NCI-H82 (cell line): ENCODE measurements around the gene TLCD3B.
"Not testable (repeated sequence)": the region's sequence is repeated elsewhere in the genome, so short reads cannot be mapped to it uniquely, and the experiment has no call there.

Source experiments
- DNase-seq: peaks from one replicate; lab custom pipeline; 2025; lab: John Stamatoyannopoulos, UW

The TLCD3B gene

GRCh38 chr16:30025574-30025973, 5.5 kb downstream of the TLCD3B start:
- no peak for DNase-seq

DNA sequence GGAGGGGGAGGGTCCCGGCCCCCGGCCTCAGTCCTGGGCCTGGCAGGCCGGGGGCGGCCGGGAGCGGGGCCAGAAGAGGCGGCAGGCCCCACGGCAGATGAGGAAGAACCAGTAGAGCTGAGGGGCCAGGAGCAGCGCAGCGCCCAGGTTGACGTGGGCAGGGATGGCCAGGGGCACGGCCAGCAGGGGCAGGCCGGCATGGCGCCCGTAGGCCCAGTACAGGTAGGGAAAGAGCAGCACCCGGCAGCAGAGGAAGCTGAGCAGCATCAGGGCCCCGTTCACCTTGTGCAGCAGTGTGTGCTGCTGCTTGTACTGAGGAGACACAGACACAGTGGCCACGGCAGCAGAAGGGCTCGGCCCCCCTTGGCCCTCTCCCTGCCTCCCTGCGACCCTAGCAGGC, 5.9 kb downstream of the TLCD3B start:
- DNase-seq = no peak

DNA sequence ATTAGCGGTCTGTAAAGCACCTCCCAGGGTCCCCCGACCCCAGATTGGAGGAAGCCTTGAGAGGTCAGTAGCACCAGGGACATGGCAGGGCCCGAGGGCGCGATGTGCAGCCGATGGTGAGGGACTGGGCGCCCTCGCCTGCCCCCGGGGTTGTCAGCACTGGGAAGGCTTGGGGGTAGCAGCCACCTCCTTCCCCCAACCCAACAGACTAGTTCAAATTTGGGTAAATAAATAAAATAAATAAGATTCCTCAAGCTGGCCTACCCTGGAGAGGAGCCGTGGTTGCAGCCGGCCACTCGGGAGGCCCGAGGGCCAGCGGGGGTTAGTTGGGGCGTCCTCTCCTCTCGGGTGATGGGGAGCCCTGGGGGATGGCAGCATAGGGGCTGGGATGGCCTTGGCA, 6.6 kb downstream of the TLCD3B start:
- DNase-seq = no peak

DNA sequence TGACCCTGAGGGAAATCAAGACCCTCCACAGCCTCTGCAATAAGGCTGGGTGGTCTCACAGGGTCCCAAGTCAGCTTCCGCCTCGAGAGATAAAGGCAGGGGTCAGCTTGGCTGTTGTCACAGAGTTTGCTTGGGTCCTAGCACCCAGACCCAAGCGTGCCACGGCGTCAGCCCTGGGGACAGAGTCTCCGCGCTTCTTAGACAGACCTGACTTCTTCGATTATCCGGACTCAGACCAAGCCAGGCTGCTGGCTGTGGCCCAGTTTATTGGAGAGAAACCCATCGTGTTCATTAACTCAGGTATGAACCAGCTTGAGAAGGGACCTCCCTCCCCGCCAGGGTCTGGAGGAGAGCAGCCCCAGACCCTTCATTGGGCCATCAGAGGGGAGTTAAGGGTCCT, 7.5 kb downstream of the TLCD3B start:
- DNase-seq = no peak

DNA sequence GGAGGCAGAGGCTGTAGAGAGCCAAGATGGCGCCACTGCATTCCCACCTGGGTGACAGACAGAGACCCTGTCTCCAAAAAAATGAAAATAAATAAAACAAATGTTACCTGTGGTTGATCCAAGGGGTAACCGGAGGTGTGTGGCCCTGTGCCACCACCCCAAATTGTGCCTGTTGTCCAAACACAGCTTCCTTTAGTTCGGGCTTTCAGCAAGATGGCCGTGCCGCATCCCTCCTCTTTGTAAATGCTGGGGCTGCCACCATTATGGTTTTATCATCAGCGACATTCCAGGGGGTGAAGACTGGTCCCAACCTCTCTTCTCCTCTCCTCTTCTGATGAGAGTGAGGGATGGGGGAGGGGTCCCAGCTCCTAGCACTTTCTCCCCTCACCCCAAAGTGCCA, 8.2 kb downstream of the TLCD3B start, which contains the start of gene C16orf92:
Gene C16orf92, plus strand, starts transcription at position 312 of the 400 bp plus-strand sequence. CDS start 143 bp downstream, outside the sequence.
- no peak for DNase-seq

GRCh38 chr16:30018731-30019158, 12.3 kb downstream of the TLCD3B start:
- peak; percentile 61 for DNase-seq

DNA sequence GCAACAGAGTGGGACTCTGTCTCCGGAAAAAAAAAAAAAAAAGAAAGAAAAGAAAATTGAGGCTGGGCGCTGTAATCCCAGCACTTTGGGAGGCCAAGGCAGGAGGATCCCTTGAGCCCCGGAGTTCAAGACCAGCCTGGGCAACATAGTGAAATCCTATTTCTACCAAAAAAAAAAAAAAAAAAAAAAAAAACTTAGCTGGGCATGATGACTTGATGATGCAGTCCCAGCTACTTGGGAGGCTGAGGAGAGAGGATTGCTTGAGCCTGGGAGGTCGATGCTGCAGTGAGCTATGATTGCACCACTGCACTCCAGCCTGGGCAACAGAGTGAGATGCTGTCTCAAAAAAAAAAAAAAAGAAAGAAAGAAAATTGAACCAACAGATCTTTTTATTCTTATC, 13.1 kb downstream of the TLCD3B start:
- DNase-seq = not testable (repeated sequence)

DNA sequence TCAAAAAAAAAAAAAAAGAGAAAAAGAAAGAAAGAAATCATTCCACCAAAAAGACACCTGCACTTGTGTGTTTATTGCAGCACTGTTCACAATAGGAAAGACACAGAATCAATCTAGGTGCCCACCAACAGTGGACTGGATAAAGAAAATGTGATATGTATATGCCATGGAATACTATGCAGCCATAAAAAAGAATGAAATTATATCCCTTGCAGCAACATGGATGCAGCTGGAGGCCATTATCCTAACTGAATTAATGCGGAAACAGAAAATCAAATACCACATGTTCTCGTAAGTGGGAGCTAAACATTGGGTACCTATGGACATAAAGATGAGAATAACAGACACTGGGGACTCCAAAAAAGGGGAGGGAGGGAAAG, 13.8 kb downstream of the TLCD3B start:
- DNase-seq = no peak

GRCh38 chr16:30016555-30017276, 14.4 kb downstream of the TLCD3B start:
- DNase-seq = no peak

GRCh38 chr16:30015450-30015849, 15.6 kb downstream of the TLCD3B start:
- not testable (repeated sequence) for DNase-seq

DNA sequence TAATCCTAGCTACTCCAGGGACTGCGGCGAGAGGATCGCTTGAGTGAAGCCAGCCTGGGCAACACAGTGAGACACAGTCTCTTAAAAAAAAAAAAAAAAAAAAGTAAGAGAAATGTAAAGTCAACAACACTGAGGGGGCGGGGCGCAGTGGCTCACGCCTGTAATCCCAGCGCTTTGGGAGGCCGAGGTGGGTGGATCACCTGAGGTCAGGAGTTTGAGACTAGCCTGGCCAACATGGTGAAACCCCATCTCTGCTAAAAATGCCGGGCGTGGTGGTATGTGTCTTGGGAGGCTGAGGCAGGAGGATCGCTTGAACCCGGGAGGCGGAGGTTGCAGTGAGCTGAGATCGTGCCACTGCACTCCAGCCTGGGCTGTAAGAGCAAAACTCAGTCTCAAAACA, 18.5 kb downstream of the TLCD3B start:
- not testable (repeated sequence) for DNase-seq

DNA sequence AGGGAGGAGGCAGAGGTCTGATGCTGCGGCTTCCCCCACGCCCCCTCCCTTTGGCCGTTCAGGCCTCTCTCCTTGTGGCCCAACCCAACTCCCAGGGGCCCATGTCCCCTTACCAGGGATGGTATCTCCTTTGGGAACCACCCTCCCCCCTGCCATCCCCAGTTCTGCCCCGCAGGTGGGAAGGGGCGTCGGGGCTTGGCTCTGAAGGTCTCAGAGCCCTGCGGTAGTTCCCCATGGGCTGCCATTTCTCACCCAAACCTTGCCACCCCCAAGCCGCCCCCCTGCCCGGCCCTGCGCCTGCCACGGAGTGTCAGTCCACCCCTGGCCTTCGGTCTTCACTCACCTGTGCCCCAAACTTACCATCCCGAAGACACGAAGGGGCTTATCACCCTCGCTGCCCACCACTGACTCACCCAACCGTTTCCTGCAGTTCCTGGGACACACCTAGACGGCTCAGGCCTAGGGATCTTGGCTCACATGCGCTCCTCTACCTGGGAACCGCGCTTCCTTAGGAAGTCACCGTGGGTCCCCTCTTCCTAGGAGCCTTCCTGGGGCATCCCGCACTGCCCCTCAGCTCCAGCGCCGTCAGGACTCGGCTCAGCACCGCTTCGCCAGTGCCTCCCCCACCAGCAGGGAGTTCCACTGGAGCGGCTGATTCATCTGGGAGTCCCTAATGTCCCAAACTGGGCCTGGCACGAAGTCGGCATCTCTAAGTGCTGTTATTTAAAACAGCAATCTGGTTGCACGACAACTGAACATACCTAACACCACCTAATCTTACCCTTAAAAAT, 19.2 kb downstream of the TLCD3B start:
- DNase-seq = peak; percentile 45

- peak; percentile 77 for DNase-seq
Observed at GRCh38 chr16:30010844-30011713, 20.0 kb downstream of the TLCD3B start, which contains the start of gene DOC2A. DOC2A (minus strand) TSS chr16:30011027; CDS start chr16:30010222, 805 bp downstream.

- peak; percentile 22 for DNase-seq
Observed at GRCh38 chr16:30009990-30010843, 20.9 kb downstream of the TLCD3B start.

DNA sequence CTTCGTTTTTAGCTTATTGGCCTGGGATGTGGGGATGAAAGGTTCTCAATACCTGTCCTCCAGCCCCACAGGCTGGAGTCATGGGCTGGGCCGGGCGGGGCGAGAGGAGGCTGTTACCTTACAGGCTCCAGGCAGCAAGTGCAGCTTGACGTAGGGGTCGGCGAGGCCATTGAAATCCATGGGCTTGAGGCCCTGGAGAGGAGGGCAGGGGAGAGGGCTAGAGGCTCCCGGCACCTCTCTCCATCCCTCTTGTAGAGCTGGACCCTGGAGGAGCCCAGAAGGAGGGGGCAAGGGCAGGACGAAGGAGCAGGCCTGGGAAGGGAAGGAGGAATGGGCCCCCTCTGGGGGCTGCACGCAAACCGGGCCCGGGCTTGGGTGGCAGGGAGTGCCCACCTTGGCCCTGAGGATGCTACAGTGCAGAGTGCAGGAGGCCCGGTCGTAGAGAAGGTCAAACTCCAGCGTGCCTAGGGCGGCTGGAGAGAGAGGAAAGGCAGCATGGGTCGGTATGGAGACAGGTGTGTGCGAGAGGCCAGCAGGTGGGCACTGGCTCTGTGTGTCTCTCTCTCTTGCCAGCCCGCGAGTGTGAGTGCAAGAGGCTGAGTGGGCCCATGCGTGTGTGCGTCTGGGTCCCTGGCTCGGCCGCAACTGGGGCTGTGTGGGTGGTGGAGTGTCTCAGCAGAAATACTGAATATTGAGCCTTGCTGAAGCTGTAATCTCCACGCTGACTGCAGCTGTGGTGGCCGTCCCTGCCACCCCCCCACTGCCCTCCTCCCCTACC, 21.8 kb downstream of the TLCD3B start:
- DNase-seq = no peak

DNA sequence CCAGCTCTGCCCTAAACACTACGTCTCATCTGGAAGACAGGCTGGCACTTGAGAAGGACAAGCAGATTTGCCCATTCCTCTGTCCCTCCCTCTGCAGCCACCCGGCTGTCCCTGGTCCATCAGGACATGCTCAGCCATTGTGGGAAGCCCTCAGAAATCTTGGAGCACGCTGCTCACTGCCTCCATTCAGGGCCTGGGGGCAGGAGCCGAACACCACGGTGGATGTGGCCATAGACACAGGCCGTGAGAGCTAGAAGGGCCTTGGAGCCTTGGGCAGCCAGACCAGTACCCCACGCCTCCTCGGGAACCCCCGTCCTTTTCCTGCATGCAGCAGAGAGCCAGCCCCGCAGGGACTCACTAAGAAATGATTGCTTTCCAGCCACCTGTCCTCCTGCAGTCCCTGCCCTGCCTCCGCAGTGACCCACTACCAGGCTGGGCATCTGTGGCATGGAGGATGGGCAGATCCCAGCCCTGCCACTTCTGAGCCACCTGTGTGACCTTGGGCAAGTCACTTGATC, 23.6 kb downstream of the TLCD3B start:
- no peak for DNase-seq

DNA sequence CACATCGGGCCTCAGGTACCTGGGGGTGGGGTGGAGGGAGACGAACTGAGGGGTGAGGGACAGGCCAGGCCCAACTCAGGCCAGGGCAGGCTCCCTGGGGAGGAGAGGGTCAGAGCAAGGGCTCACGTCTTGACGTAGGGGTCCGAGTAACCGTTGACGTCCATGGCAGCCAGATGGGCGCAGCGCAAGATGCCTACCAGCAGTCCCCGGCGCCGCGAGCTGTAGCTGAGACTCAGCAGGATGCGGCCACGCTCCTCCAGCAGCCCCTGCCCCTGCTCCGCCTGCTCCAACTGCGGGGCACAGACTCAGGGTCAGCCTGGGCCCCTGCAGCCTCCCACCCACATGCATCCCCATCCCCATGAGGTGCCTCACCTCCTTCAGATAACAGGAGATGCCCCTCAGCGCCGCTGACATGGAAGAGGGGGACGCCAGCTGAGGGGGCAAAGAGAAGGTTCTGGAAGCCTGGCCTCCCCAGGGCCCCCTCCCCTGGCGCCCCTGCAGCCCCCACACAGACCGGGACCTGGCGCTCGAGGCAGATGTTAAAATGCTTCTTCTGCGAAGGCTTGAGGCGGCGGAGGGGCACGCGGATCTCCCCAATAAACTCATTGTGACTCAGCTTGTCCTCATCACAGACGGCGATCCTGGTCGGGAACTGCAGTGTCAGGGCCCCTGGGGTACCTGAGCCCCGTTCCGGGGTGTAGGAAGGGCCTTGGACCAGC, 24.3 kb downstream of the TLCD3B start:
- no peak for DNase-seq

- DNase-seq = no peak
Observed at GRCh38 chr16:30006095-30006473, 25.0 kb downstream of the TLCD3B start.

DNA sequence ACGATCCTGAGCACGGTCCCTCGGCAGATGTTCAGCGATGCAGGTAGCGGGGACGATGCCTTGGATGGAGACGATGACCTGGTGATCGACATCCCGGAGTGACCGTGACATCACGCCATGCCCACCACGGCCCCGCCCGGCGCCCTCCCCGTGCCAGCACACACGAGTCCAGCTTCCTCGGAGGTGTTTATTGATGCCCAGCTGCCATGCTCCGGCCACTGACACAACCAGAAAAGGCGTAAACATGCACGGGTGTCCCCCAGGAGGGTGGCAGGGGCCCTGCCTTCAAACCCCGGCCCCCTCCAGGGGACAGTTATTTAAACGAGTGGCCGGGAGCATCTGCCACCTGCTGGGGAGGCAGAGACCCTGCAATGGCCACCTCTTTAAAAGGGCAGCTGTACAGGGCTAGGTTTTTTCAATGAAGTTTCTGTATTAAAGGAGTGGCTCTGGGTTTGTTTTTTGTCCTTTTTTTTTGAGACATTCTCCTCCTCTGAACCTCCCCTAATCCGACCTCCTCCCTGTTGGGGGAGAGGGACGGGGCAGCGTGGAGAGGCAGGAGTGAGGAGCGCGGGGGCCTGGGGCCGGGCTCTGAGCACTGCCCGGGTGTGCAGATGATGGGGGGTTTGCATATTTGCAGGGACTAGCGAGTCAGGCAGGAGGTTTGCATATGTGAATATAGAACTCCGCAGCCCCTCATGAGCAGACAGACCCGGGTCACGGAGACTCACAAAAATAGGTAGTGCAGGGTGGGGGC, 25.6 kb downstream of the TLCD3B start:
- DNase-seq = peak; percentile 73
